OCI-LY1 (cell line): ENCODE results near the gene MYH7.

ENCODE experiments used
- EZH2 ChIP-seq: fragments of 200-600 bp; sonication (generic), shearing (Covaris generic); IDR thresholded peaks from 2 replicates; pipeline ENCODE4 v1.8.0; 2017; ENCODE audit warnings: borderline replicate concordance, mixed run types, mild to moderate bottlenecking, antibody characterized with exemption, low read length, moderate library complexity, mixed read lengths
- TF ChIP-seq, protein P1 (sequence below): fragments of 200-600 bp; sonication (generic), shearing (Covaris generic); IDR thresholded peaks from 2 replicates; pipeline ENCODE4 v1.5.1; 2017; ENCODE audit warnings: mild to moderate bottlenecking, antibody characterized with exemption, low read length, moderate library complexity, mixed read lengths

- TF ChIP-seq, protein P1, sequence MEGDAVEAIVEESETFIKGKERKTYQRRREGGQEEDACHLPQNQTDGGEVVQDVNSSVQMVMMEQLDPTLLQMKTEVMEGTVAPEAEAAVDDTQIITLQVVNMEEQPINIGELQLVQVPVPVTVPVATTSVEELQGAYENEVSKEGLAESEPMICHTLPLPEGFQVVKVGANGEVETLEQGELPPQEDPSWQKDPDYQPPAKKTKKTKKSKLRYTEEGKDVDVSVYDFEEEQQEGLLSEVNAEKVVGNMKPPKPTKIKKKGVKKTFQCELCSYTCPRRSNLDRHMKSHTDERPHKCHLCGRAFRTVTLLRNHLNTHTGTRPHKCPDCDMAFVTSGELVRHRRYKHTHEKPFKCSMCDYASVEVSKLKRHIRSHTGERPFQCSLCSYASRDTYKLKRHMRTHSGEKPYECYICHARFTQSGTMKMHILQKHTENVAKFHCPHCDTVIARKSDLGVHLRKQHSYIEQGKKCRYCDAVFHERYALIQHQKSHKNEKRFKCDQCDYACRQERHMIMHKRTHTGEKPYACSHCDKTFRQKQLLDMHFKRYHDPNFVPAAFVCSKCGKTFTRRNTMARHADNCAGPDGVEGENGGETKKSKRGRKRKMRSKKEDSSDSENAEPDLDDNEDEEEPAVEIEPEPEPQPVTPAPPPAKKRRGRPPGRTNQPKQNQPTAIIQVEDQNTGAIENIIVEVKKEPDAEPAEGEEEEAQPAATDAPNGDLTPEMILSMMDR, result no peak
- no peak for TF ChIP-seq EZH2
These were observed 35.9 kb downstream of the MYH7 start for GRCh38 chr14:23399591-23399990.
